Upper lobe of left lung (tissue), 6 donors: ENCODE data around the gene CADM1. TPM values are rescaled to one million over a fixed set of nuclear protein-coding genes. Genes with fewer than 3 reads are reported as not detected.

Source experiments
- ATAC-seq, 2 donors: fragments of 200-7000 bp; cut with Tn5 transposase; one replicate each; pipeline ENCODE4 v1.9.1; 2022; ENCODE audit warnings: mild to moderate bottlenecking in 2 of 2, moderate library complexity in 2 of 2; ENCODE audit not compliant: low FRiP score in 2 of 2
- DNase-seq, 2 donors: peaks; one replicate each; pipeline ENCODE4 v3.0.0-alpha.2; 2019 to 2020
- H3K27ac ChIP-seq, 4 donors: fragments of 200-600 bp; sonication (generic); one replicate each; pipeline ENCODE4 v1.5.1; 2016 to 2019
- H3K27me3 ChIP-seq, 4 donors: fragments of 200-600 bp; sonication (generic); one replicate each; pipeline ENCODE4 v1.5.1; 2017 to 2019
- H3K36me3 ChIP-seq, 4 donors: fragments of 200-600 bp; sonication (generic); one replicate each; pipeline ENCODE4 v1.5.1; 2016 to 2019
- H3K4me1 ChIP-seq, 4 donors: fragments of 200-600 bp; sonication (generic); one replicate each; pipeline ENCODE4 v1.5.1; 2018 to 2019
- H3K4me3 ChIP-seq, 4 donors: fragments of 200-600 bp; sonication (generic); one replicate each; pipeline ENCODE4 v1.5.1; 2017 to 2019; ENCODE audit warnings: mild to moderate bottlenecking in 2 of 4, moderate library complexity in 1 of 4
- H3K9me3 ChIP-seq, 4 donors: fragments of 200-600 bp; sonication (generic); one replicate each; pipeline ENCODE4 v1.5.1; 2018 to 2019
- EP300 ChIP-seq, 4 donors: sonication (generic); formaldehyde crosslinking; IDR thresholded peaks; one replicate each; pipeline ENCODE4 v1.5.1; 2017; ENCODE audit warnings: antibody characterized with exemption in 4 of 4, control low read depth in 2 of 4
- POLR2A ChIP-seq, 4 donors: fragments of 450-650 bp; IDR thresholded peaks; one replicate each; pipeline ENCODE4 v1.5.1; 2016 to 2017; ENCODE audit warnings: antibody characterized with exemption in 4 of 4, mild to moderate bottlenecking in 2 of 4
- POLR2AphosphoS5 ChIP-seq, 2 donors: sonication (generic); formaldehyde crosslinking; IDR thresholded peaks; one replicate each; pipeline ENCODE4 v1.5.1; 2017; ENCODE audit warnings: antibody characterized with exemption in 2 of 2
- WGBS, 2 donors: methylation state at CpG; one replicate each; pipeline ENCODE4 v1.1.5; 2017 to 2018; 5-methylcytosine and 5-hydroxymethylcytosine counted together
- total RNA-seq, 6 donors: library from RNA; depleted of rRNA in 4 of 6; stranded (reverse); fragments of >200 nt in 4 of 6; gene quantifications; one replicate each; pipeline versions ENCODE4 v1.1.0 to v1.2.1, GENCODE V29; 2016 to 2021
- TF ChIP-seq, protein P1 (sequence below), 6 experiments: fragments of 450-650 bp in 4 of 6; fragments of 200-600 bp in 2 of 6; sonication (generic) in 2 of 6; IDR thresholded peaks; one replicate each; pipeline ENCODE4 v1.5.1; 2016 to 2019; ENCODE audit warnings: antibody characterized with exemption in 6 of 6
- donor health status: DM: no; HTN: no; CAD: no; lungs with moderate emphysema.
- donor health status: DM: no; HTN: yes; CAD: no; lungs with severe emphysema.

Gene CADM1
- total RNA-seq, 6 donors from 2014 or later = 69.9 to 212 (median 125) TPM

DNA sequence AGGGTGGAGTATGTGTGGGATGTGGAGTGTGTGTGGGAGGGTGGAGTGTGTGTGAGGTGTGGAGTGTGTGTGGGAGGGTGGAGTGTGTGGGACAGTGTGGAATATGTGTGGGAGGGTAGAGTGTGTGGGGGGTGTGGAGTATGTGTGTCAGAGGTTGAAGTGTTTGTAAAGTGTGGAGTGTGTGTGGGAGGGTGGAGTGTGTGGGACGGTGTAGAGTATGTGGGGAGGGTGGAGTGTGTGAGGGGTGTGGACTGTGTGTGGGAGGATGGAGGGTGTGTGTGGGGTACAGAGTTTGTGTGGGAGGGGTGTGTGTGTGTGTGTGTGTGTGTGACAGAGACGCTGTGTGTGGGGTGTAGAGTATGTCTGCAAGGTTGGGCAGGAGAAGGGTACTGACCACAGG is 355.5 kb downstream of the CADM1 start:
- no peaks in the 10 kb centered on the region for H3K36me3 ChIP-seq
- DNase-seq (no peak), ATAC-seq (peak in 1 of 2 donors; percentile 13)
- H3K9me3 ChIP-seq = no peaks in the 10 kb centered on the region
- no peaks in the 10 kb centered on the region for H3K4me1 ChIP-seq
- H3K27ac ChIP-seq = no peak overlapping the region
- no peak overlapping the region for H3K4me3 ChIP-seq
- TF ChIP-seq POLR2A (IDR thresholded peaks at IDR 0.05) = no peak
- TF ChIP-seq POLR2AphosphoS5 (IDR thresholded peaks at IDR 0.05) = no peak
- no peak for TF ChIP-seq EP300 (IDR thresholded peaks at IDR 0.05)
- TF ChIP-seq, protein P1, sequence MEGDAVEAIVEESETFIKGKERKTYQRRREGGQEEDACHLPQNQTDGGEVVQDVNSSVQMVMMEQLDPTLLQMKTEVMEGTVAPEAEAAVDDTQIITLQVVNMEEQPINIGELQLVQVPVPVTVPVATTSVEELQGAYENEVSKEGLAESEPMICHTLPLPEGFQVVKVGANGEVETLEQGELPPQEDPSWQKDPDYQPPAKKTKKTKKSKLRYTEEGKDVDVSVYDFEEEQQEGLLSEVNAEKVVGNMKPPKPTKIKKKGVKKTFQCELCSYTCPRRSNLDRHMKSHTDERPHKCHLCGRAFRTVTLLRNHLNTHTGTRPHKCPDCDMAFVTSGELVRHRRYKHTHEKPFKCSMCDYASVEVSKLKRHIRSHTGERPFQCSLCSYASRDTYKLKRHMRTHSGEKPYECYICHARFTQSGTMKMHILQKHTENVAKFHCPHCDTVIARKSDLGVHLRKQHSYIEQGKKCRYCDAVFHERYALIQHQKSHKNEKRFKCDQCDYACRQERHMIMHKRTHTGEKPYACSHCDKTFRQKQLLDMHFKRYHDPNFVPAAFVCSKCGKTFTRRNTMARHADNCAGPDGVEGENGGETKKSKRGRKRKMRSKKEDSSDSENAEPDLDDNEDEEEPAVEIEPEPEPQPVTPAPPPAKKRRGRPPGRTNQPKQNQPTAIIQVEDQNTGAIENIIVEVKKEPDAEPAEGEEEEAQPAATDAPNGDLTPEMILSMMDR (IDR thresholded peaks at IDR 0.05) = no peak
- 74 to 88% methylated on average over 2 of the region's 2 CpGs for WGBS, 2 donors
- no peaks in the 10 kb centered on the region for H3K27me3 ChIP-seq

DNA sequence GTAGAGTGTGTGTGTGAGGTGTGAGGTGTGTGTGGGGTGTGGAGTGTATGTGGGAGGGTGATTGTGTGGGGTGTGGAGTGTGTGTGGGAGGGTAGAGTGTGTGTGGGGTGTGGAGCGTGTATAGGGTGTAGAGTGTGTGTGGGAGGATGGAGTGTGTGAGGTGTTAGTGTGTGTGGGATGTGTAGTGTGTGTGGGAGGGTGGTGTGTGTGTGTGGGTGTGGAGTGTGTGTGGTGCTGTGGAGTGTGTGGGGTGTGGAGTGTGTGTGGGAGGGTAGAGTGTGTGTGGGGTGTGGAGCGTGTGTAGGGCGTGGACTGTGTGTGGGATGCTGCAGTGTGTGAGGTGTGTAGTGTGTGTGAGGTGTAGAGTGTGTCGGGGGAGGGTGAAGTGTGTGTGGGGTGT is 356.1 kb downstream of the CADM1 start:
- peak in 1 of 2 donors; percentile 2 for ATAC-seq
- WGBS, 2 donors = 92 to 95% methylated on average over 4 of the region's 4 CpGs

GRCh38 chr11:115147243-115147807 is 356.9 kb downstream of the CADM1 start:
- Histone ChIP-seq H3K9me3 (no peaks in the 10 kb centered on the region), H3K4me1 (no peaks in the 10 kb centered on the region), H3K4me3 (no peak overlapping the region), H3K27me3 (no peaks in the 10 kb centered on the region), H3K36me3 (no peaks in the 10 kb centered on the region), H3K27ac (no peak overlapping the region)
- ATAC-seq (no peak), DNase-seq (no peak)
- TF ChIP-seq EP300 (IDR thresholded peaks at IDR 0.05) (no peak), POLR2AphosphoS5 (IDR thresholded peaks at IDR 0.05) (no peak), POLR2A (IDR thresholded peaks at IDR 0.05) (no peak)
- TF ChIP-seq, protein P1 (IDR thresholded peaks at IDR 0.05) = no peak
- 89 to 91% methylated on average over 7 of the region's 7 CpGs for WGBS, 2 donors

More for the DNA sequence above, 356.1 kb downstream of the CADM1 start:
- no peak for DNase-seq
- no peaks in the 10 kb centered on the region for H3K27me3 ChIP-seq
- TF ChIP-seq POLR2AphosphoS5 (IDR thresholded peaks at IDR 0.05) = no peak
- TF ChIP-seq EP300 (IDR thresholded peaks at IDR 0.05) = no peak
- TF ChIP-seq POLR2A (IDR thresholded peaks at IDR 0.05) = no peak
- TF ChIP-seq, protein P1 (IDR thresholded peaks at IDR 0.05) = no peak
- H3K4me3 ChIP-seq = no peak overlapping the region
- H3K36me3 ChIP-seq = no peaks in the 10 kb centered on the region
- no peaks in the 10 kb centered on the region for H3K4me1 ChIP-seq
- H3K9me3 ChIP-seq = no peaks in the 10 kb centered on the region
- H3K27ac ChIP-seq = no peak overlapping the region

GRCh38 chr11:115146425-115146824 is 357.8 kb downstream of the CADM1 start:
- no peak for ATAC-seq
- Histone ChIP-seq H3K4me3 (no peak overlapping the region), H3K27me3 (no peaks in the 10 kb centered on the region), H3K4me1 (no peaks in the 10 kb centered on the region), H3K36me3 (no peaks in the 10 kb centered on the region), H3K27ac (no peak overlapping the region), H3K9me3 (no peaks in the 10 kb centered on the region)
- no peak for DNase-seq
- WGBS, 2 donors = 75 to 85% methylated on average over 6 of the region's 6 CpGs
- TF ChIP-seq, protein P1 (IDR thresholded peaks at IDR 0.05) = no peak
- TF ChIP-seq POLR2AphosphoS5 (IDR thresholded peaks at IDR 0.05) = no peak
- no peak for TF ChIP-seq EP300 (IDR thresholded peaks at IDR 0.05)
- TF ChIP-seq POLR2A (IDR thresholded peaks at IDR 0.05) = no peak

DNA sequence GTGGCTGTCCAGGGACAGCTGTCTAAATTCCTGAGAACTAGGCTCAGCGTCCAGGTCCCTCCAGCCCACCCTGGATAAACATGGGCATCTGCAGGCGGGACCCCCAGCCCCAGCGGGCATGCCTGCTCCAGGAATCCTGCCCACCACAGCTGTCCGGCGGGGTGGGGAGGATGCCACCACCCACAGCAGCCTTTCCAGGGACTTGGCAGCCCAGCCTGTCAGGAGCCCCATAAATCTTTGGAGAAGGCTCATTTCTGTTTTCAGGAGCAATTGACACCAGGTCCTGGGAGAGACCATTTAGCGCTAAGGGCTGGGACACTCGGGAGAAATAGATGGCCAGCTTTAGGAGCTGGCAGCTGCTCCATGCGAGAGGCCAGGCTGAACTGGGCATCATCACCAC is 358.9 kb downstream of the CADM1 start:
- WGBS, 2 donors = 74 to 76% methylated on average over 3 to 8 of the region's 8 CpGs
- no peaks in the 10 kb centered on the region for H3K27me3 ChIP-seq
- H3K4me3 ChIP-seq = no peak overlapping the region
- no peaks in the 10 kb centered on the region for H3K36me3 ChIP-seq
- no peaks in the 10 kb centered on the region for H3K4me1 ChIP-seq
- no peak overlapping the region for H3K27ac ChIP-seq
- DNase-seq (no peak), ATAC-seq (no peak)
- no peaks in the 10 kb centered on the region for H3K9me3 ChIP-seq
- TF ChIP-seq, protein P1 (IDR thresholded peaks at IDR 0.05) = no peak
- TF ChIP-seq POLR2A (IDR thresholded peaks at IDR 0.05) = no peak
- TF ChIP-seq POLR2AphosphoS5 (IDR thresholded peaks at IDR 0.05) = no peak
